WTC11 (cell line): ENCODE results near the gene GLS. TPM values are rescaled to one million over a fixed set of nuclear protein-coding genes. Genes with fewer than 3 reads are reported as not detected.

Source experiments
- ATAC-seq: fragments of 200-7000 bp; cut with Tn5 transposase; 2 replicates; pipeline ENCODE4 v1.10.0; 2021; ENCODE audit warnings: mild to moderate bottlenecking, moderate library complexity
- CTCF ChIA-PET: fragments of 300-600 bp; sonication (Branson Sonifier 250); formaldehyde crosslinking; loops from one replicate; lab custom pipeline; 2021; ENCODE audit warnings: antibody characterized with exemption; lab: Charles Lee
- POLR2A ChIA-PET: fragments of 350-600 bp; sonication (Branson Sonifier 250); formaldehyde crosslinking; loops from one replicate; lab custom pipeline; 2021; ENCODE audit warnings: antibody characterized with exemption; lab: Charles Lee
- DNase-seq: peaks from one replicate; pipeline ENCODE4 v3.0.0; 2021; ENCODE audit warnings: low spot score
- H3K27ac Mint-ChIP-seq: 2 replicates; pipeline ENCODE4 v1.8.0; 2021; ENCODE audit warnings: mixed read lengths
- H3K27me3 Mint-ChIP-seq: 2 replicates; pipeline ENCODE4 v1.8.0; 2021; ENCODE audit warnings: low read depth, mild to moderate bottlenecking, moderate library complexity, mixed read lengths
- H3K36me3 Mint-ChIP-seq: 2 replicates; pipeline ENCODE4 v1.8.0; 2021; ENCODE audit warnings: mixed read lengths
- H3K4me1 Mint-ChIP-seq: 2 replicates; pipeline ENCODE4 v1.8.0; 2022; ENCODE audit warnings: mixed read lengths
- H3K4me3 Mint-ChIP-seq: 2 replicates; pipeline ENCODE4 v1.8.0; 2021; ENCODE audit warnings: mild to moderate bottlenecking, moderate library complexity, mixed read lengths
- H3K9me3 Mint-ChIP-seq: 2 replicates; pipeline ENCODE4 v1.8.0; 2021; ENCODE audit warnings: mixed read lengths
- ATF1 ChIP-seq: sonication (generic); formaldehyde crosslinking; IDR thresholded peaks from 2 replicates; pipeline ENCODE4 v1.8.1; 2023; ENCODE audit warnings: mild to moderate bottlenecking, moderate library complexity, missing genetic modification reagents
- CBFB ChIP-seq: sonication (generic); formaldehyde crosslinking; IDR thresholded peaks from 2 replicates; pipeline ENCODE4 v1.8.1; 2022; ENCODE audit warnings: mild to moderate bottlenecking, low read depth, missing genetic modification reagents
- FOXP1 ChIP-seq: sonication (generic); formaldehyde crosslinking; IDR thresholded peaks from 2 replicates; pipeline ENCODE4 v1.8.0; 2022; ENCODE audit warnings: missing genetic modification reagents, mild to moderate bottlenecking, moderate library complexity, borderline replicate concordance
- GABPB1 ChIP-seq: sonication (generic); formaldehyde crosslinking; IDR thresholded peaks from 2 replicates; pipeline ENCODE4 v1.8.1; 2023; ENCODE audit warnings: mild to moderate bottlenecking, missing genetic modification reagents
- GRHL2 ChIP-seq: fragments of 250-450 bp; sonication (Bioruptor Pico); IDR thresholded peaks from 2 replicates; pipeline ENCODE4 v1.8.0; 2022; ENCODE audit warnings: mild to moderate bottlenecking, moderate library complexity; ENCODE audit not compliant: insufficient replicate concordance, severe bottlenecking
- JUN ChIP-seq: sonication (generic); formaldehyde crosslinking; IDR thresholded peaks from 2 replicates; pipeline ENCODE4 v1.8.0; 2023; ENCODE audit warnings: mild to moderate bottlenecking, missing genetic modification reagents
- NR1H2 ChIP-seq: sonication (generic); formaldehyde crosslinking; IDR thresholded peaks from 2 replicates; pipeline ENCODE4 v1.9.0; 2021; ENCODE audit warnings: mild to moderate bottlenecking, moderate library complexity, missing genetic modification reagents
- OVOL2 ChIP-seq: fragments of 250-450 bp; sonication (Bioruptor Pico); IDR thresholded peaks from 2 replicates; pipeline ENCODE4 v1.9.0; 2021; ENCODE audit warnings: mild to moderate bottlenecking, borderline replicate concordance
- RELA ChIP-seq: sonication (generic); formaldehyde crosslinking; IDR thresholded peaks from 2 replicates; pipeline ENCODE4 v1.8.1; 2022; ENCODE audit warnings: missing genetic modification reagents, mild to moderate bottlenecking, borderline replicate concordance
- SMAD4 ChIP-seq: sonication (generic); formaldehyde crosslinking; IDR thresholded peaks from 2 replicates; pipeline ENCODE4 v1.8.0; 2022; ENCODE audit warnings: mild to moderate bottlenecking, missing genetic modification reagents
- SOX15 ChIP-seq: fragments of 250-450 bp; sonication (Bioruptor Pico); IDR thresholded peaks from 2 replicates; pipeline ENCODE4 v1.9.0; 2021; ENCODE audit warnings: mild to moderate bottlenecking
- TCF7 ChIP-seq: sonication (generic); formaldehyde crosslinking; IDR thresholded peaks from 2 replicates; pipeline ENCODE4 v1.8.0; 2022; ENCODE audit warnings: mild to moderate bottlenecking, low read depth, missing genetic modification reagents, moderate library complexity
- ZBTB21 ChIP-seq: sonication (generic); formaldehyde crosslinking; IDR thresholded peaks from 2 replicates; pipeline ENCODE4 v1.8.1; 2023; ENCODE audit warnings: mild to moderate bottlenecking, missing genetic modification reagents, borderline replicate concordance
- ZNF121 ChIP-seq: sonication (generic); formaldehyde crosslinking; IDR thresholded peaks from 2 replicates; pipeline ENCODE4 v1.8.0; 2023; ENCODE audit warnings: missing genetic modification reagents
- ZNF138 ChIP-seq: sonication (generic); formaldehyde crosslinking; conservative IDR thresholded peaks from 2 replicates; pipeline ENCODE4 v1.8.1; 2022; ENCODE audit warnings: mild to moderate bottlenecking, moderate library complexity, missing genetic modification reagents
- ZNF317 ChIP-seq: sonication (generic); formaldehyde crosslinking; IDR thresholded peaks from 2 replicates; pipeline ENCODE4 v1.8.1; 2023; ENCODE audit warnings: low read depth, mild to moderate bottlenecking, moderate library complexity, missing genetic modification reagents, borderline replicate concordance
- ZNF416 ChIP-seq: fragments of 250-450 bp; sonication (Bioruptor Pico); IDR thresholded peaks from 2 replicates; pipeline ENCODE4 v1.9.0; 2021; ENCODE audit warnings: mild to moderate bottlenecking, inconsistent platforms
- ZNF423 ChIP-seq: fragments of 250-450 bp; sonication (Bioruptor Pico); IDR thresholded peaks from 2 replicates; pipeline ENCODE4 v2.1.2; 2022; ENCODE audit warnings: mild to moderate bottlenecking, moderate library complexity
- total RNA-seq: library from RNA; stranded (reverse); gene quantifications from 3 replicates; pipeline ENCODE4 v1.2.3, GENCODE V29; 2021
- TF ChIP-seq, protein P1 (sequence below): fragments of 250-450 bp; sonication (Bioruptor Pico); IDR thresholded peaks from 2 replicates; pipeline ENCODE4 v1.9.0; 2021; ENCODE audit warnings: moderate library complexity, mild to moderate bottlenecking, inconsistent platforms, borderline replicate concordance
- TF ChIP-seq, protein P2 (sequence below): sonication (generic); formaldehyde crosslinking; IDR thresholded peaks from 2 replicates; pipeline ENCODE4 v1.8.0; 2022; ENCODE audit warnings: missing genetic modification reagents
- TF ChIP-seq, protein P3 (sequence below): sonication (generic); formaldehyde crosslinking; IDR thresholded peaks from 2 replicates; pipeline ENCODE4 v1.8.1; 2023; ENCODE audit warnings: mild to moderate bottlenecking, missing genetic modification reagents, moderate library complexity
- TF ChIP-seq, protein P4 (sequence below): sonication (generic); formaldehyde crosslinking; IDR thresholded peaks from 2 replicates; pipeline ENCODE4 v1.8.1; 2023; ENCODE audit warnings: mild to moderate bottlenecking, missing genetic modification reagents, borderline replicate concordance

Gene GLS
- total RNA-seq, 1 experiment from 2014 or later, result 115 TPM

DNA sequence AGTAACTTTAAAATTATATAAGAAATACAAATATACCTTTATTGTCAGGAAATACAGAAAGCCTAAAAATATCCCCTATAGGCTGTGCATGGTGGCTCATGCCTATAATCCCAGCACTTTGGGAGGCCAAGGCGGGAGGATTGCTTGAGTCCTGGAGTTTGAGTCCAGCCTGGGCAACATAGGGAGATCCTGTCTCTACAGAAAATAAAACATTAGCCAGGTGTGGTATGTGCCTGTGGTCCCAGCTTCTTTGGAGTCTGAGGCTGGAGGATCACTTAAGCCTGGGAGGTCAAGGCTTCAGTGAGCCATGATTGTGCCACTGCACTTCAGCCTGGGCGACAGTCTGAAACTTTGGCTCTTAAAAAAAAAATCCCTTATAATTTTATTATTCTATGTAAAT is 29.1 kb downstream of the GLS start:
- peak; percentile 72 for TF ChIP-seq ZNF121
- TF ChIP-seq RELA (CRISPR knock-in tag), result no peak
- CTCF ChIA-PET, result no interaction called here
- DNase-seq (no peak), ATAC-seq (no peak)
- Mint-ChIP-seq H3K27me3 (no peaks in the 10 kb centered on the region), H3K27ac (no peak overlapping the region), H3K4me3 (no peak overlapping the region), H3K9me3 (no peaks in the 10 kb centered on the region), H3K36me3 (peaks cover 30% of the 10 kb centered on the region), H3K4me1 (no peaks in the 10 kb centered on the region)
- POLR2A ChIA-PET, result no interaction called here

DNA sequence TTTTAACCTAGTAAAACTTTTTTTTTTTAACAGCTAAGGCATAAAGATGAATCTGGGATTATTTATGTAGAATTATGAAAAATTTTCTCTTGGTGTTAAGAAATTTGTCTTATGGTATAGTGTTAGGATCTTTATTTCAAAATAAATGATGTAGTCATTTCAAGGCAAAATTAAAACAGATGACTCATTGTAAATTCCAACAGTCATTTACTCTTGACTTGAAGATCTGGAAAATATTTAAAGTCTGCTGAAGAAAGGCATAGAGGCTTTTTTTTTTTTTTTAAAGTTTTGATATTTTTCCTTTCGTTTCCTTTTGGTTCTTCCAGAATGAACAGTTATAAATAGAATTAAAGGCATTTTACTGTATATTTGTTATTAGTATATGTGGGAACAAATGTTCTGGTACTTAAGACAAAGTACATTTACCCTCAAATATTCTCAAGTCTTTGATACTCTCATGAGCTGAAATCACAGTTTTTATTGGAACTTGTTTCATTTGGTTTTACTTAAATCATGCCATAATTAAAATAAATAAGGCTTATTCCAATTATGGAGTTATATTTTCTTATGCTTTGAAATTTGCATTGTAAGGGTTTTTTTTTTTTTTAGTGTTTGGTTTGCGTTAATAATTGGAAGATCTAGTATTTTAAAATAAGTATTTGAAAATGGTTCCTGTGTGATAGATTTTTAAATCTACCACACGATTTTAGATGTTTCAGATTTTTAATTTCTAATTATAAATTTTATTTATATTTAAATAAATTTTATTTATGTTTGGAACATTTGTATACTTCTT is 29.9 kb downstream of the GLS start:
- Mint-ChIP-seq H3K4me1 (no peaks in the 10 kb centered on the region), H3K36me3 (peaks cover 27% of the 10 kb centered on the region)
- DNase-seq, result no peak
- ATAC-seq, result no peak
- CTCF ChIA-PET, result no interaction called here
- TF ChIP-seq ATF1 (CRISPR knock-in tag) (no peak), NR1H2 (CRISPR knock-in tag) (no peak), CBFB (CRISPR knock-in tag) (no peak), ZNF317 (no peak), ZNF416 (CRISPR knock-in tag) (no peak), ZNF138 (CRISPR knock-in tag) (no peak), TCF7 (CRISPR knock-in tag) (no peak), OVOL2 (CRISPR knock-in tag) (no peak), ZNF423 (no peak), JUN (no peak), SMAD4 (CRISPR knock-in tag) (no peak), FOXP1 (CRISPR knock-in tag) (no peak), GABPB1 (CRISPR knock-in tag) (no peak), SOX15 (CRISPR knock-in tag) (no peak), ZBTB21 (no peak)
- TF ChIP-seq, protein P1, sequence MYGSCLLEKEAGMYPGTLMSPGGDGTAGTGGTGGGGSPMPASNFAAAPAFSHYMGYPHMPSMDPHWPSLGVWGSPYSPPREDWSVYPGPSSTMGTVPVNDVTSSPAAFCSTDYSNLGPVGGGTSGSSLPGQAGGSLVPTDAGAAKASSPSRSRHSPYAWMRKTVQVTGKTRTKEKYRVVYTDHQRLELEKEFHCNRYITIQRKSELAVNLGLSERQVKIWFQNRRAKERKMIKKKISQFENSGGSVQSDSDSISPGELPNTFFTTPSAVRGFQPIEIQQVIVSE (CRISPR knock-in tag), result no peak
- TF ChIP-seq, protein P2, sequence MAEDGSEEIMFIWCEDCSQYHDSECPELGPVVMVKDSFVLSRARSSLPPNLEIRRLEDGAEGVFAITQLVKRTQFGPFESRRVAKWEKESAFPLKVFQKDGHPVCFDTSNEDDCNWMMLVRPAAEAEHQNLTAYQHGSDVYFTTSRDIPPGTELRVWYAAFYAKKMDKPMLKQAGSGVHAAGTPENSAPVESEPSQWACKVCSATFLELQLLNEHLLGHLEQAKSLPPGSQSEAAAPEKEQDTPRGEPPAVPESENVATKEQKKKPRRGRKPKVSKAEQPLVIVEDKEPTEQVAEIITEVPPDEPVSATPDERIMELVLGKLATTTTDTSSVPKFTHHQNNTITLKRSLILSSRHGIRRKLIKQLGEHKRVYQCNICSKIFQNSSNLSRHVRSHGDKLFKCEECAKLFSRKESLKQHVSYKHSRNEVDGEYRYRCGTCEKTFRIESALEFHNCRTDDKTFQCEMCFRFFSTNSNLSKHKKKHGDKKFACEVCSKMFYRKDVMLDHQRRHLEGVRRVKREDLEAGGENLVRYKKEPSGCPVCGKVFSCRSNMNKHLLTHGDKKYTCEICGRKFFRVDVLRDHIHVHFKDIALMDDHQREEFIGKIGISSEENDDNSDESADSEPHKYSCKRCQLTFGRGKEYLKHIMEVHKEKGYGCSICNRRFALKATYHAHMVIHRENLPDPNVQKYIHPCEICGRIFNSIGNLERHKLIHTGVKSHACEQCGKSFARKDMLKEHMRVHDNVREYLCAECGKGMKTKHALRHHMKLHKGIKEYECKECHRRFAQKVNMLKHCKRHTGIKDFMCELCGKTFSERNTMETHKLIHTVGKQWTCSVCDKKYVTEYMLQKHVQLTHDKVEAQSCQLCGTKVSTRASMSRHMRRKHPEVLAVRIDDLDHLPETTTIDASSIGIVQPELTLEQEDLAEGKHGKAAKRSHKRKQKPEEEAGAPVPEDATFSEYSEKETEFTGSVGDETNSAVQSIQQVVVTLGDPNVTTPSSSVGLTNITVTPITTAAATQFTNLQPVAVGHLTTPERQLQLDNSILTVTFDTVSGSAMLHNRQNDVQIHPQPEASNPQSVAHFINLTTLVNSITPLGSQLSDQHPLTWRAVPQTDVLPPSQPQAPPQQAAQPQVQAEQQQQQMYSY (CRISPR knock-in tag), result no peak
- TF ChIP-seq, protein P3, sequence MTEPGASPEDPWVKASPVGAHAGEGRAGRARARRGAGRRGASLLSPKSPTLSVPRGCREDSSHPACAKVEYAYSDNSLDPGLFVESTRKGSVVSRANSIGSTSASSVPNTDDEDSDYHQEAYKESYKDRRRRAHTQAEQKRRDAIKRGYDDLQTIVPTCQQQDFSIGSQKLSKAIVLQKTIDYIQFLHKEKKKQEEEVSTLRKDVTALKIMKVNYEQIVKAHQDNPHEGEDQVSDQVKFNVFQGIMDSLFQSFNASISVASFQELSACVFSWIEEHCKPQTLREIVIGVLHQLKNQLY, result no peak
- TF ChIP-seq, all 79 proteins: peak for 0
- no peak overlapping the region for H3K27ac Mint-ChIP-seq
- H3K27me3 Mint-ChIP-seq, result no peaks in the 10 kb centered on the region
- H3K4me3 Mint-ChIP-seq, result no peak overlapping the region
- POLR2A ChIA-PET, result no interaction called here
- no peaks in the 10 kb centered on the region for H3K9me3 Mint-ChIP-seq

DNA sequence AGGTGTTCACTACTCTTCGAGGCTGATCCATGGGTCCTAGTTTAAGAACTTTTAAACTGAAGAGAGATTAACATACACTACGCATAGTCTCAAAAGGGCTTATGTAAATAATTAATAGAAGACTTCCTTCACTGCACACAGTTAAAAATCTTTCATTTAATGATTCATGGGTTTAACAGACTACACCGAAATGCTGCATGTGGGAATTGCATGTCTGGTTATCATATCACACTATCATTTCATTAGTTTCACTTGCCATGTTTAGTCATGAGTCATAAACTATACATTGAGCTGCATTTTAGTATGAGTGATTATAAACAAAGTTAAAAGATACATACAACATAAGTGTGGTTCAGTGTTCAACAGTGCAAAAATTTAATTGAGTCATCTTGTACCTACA is 31.2 kb downstream of the GLS start:
- no peaks in the 10 kb centered on the region for H3K27me3 Mint-ChIP-seq
- POLR2A ChIA-PET, result no interaction called here
- no peak for DNase-seq
- TF ChIP-seq ZNF423, result no peak
- TF ChIP-seq GRHL2 (CRISPR knock-in tag), result no peak
- no peak for TF ChIP-seq ZBTB21
- TF ChIP-seq, protein P4, sequence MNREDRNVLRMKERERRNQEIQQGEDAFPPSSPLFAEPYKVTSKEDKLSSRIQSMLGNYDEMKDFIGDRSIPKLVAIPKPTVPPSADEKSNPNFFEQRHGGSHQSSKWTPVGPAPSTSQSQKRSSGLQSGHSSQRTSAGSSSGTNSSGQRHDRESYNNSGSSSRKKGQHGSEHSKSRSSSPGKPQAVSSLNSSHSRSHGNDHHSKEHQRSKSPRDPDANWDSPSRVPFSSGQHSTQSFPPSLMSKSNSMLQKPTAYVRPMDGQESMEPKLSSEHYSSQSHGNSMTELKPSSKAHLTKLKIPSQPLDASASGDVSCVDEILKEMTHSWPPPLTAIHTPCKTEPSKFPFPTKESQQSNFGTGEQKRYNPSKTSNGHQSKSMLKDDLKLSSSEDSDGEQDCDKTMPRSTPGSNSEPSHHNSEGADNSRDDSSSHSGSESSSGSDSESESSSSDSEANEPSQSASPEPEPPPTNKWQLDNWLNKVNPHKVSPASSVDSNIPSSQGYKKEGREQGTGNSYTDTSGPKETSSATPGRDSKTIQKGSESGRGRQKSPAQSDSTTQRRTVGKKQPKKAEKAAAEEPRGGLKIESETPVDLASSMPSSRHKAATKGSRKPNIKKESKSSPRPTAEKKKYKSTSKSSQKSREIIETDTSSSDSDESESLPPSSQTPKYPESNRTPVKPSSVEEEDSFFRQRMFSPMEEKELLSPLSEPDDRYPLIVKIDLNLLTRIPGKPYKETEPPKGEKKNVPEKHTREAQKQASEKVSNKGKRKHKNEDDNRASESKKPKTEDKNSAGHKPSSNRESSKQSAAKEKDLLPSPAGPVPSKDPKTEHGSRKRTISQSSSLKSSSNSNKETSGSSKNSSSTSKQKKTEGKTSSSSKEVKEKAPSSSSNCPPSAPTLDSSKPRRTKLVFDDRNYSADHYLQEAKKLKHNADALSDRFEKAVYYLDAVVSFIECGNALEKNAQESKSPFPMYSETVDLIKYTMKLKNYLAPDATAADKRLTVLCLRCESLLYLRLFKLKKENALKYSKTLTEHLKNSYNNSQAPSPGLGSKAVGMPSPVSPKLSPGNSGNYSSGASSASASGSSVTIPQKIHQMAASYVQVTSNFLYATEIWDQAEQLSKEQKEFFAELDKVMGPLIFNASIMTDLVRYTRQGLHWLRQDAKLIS (CRISPR knock-in tag), result no peak
- TF ChIP-seq TCF7 (CRISPR knock-in tag), result no peak
- TF ChIP-seq OVOL2 (CRISPR knock-in tag), result no peak

More for the DNA sequence above, 31.2 kb downstream of the GLS start:
- Mint-ChIP-seq H3K9me3 (no peaks in the 10 kb centered on the region), H3K36me3 (peaks cover 34% of the 10 kb centered on the region), H3K4me3 (no peak overlapping the region), H3K4me1 (no peaks in the 10 kb centered on the region), H3K27ac (no peak overlapping the region)
- no peak for ATAC-seq
- CTCF ChIA-PET, result no interaction called here
